Bronchial epithelial cell (primary cell): Measurements from ENCODE around the gene SPATA32. TPM values are rescaled to one million over a fixed set of nuclear protein-coding genes. Genes with fewer than 3 reads are reported as not detected.

Experiments
- DNase-seq: peaks from one replicate; pipeline ENCODE4 v3.0.0-alpha.2; 2010; ENCODE audit warnings: low read depth
- FAIRE-seq: peaks from 2 replicates; lab custom pipeline; 2011; peaks lifted over from hg19 to GRCh38; lab: Jason Lieb, UNC
- H3K27me3 ChIP-seq: 2 replicates; pipeline ENCODE4 v1.5.1; 2011; ENCODE audit warnings: low read length; ENCODE audit not compliant: control insufficient read depth, insufficient read depth
- H3K36me3 ChIP-seq: 2 replicates; pipeline ENCODE4 v1.5.1; 2011; ENCODE audit warnings: low read length; ENCODE audit not compliant: control insufficient read depth, insufficient read depth
- H3K4me3 ChIP-seq: 2 replicates; pipeline ENCODE4 v1.5.1; 2011; ENCODE audit warnings: mild to moderate bottlenecking, low read depth, low read length, control low read depth
- CTCF ChIP-seq: IDR thresholded peaks from 2 replicates; pipeline ENCODE4 v1.5.1; 2011; ENCODE audit warnings: mild to moderate bottlenecking, moderate library complexity, low read length, control low read depth, inconsistent platforms; ENCODE audit not compliant: insufficient read depth, severe bottlenecking
- total RNA-seq: library from RNA; depleted of rRNA; stranded (reverse); fragments of >200 nt; gene quantifications from 2 replicates; pipeline ENCODE4 v1.2.1, GENCODE V29; 2014

SPATA32 gene
- total RNA-seq, 1 donor from 2014 or later = under 0.01 TPM

- Histone ChIP-seq H3K36me3 (peaks cover 3% of the 10 kb centered on the region), H3K4me3 (no peak overlapping the region), H3K27me3 (no peaks in the 10 kb centered on the region)
- DNase-seq = no peak
- FAIRE-seq = no peak
- no peak for TF ChIP-seq CTCF
These were observed 46.1 kb upstream of the SPATA32 start for GRCh38 chr17:45308016-45308365.

GRCh38 chr17:45307290-45308015 is 45.6 kb upstream of the SPATA32 start:
- Histone ChIP-seq H3K36me3 (peaks cover 3% of the 10 kb centered on the region), H3K27me3 (no peaks in the 10 kb centered on the region), H3K4me3 (no peak overlapping the region)
- no peak for TF ChIP-seq CTCF
- FAIRE-seq = no peak
- DNase-seq = peak; percentile 84

GRCh38 chr17:45306623-45307022 is 44.7 kb upstream of the SPATA32 start:
- Histone ChIP-seq H3K36me3 (peaks cover 3% of the 10 kb centered on the region), H3K4me3 (no peak overlapping the region), H3K27me3 (no peaks in the 10 kb centered on the region)
- FAIRE-seq (no peak), DNase-seq (no peak)
- TF ChIP-seq CTCF = no peak

- no peak for TF ChIP-seq CTCF
- Histone ChIP-seq H3K36me3 (peaks cover 3% of the 10 kb centered on the region), H3K4me3 (no peak overlapping the region), H3K27me3 (no peaks in the 10 kb centered on the region)
- DNase-seq (no peak), FAIRE-seq (no peak)
These were observed 44.2 kb upstream of the SPATA32 start for GRCh38 chr17:45306094-45306493.

- FAIRE-seq (no peak), DNase-seq (no peak)
- no peak overlapping the region for H3K4me3 ChIP-seq
- H3K27me3 ChIP-seq = no peaks in the 10 kb centered on the region
- TF ChIP-seq CTCF = no peak
- peaks cover 3% of the 10 kb centered on the region for H3K36me3 ChIP-seq
These were observed 43.7 kb upstream of the SPATA32 start for GRCh38 chr17:45305530-45306087.
